ENCODE results near the gene SLC6A19.

SLC6A19 gene

GRCh38 chr5:1202798-1203185 is 1.4 kb downstream of the SLC6A19 start:
- Histone ChIP-seq H3K4me3 (ENCODE audit: low read length) (no peak overlapping the region), H3K36me3 (ENCODE audit: control insufficient read depth, insufficient read depth, low read length) (no peaks in the 10 kb centered on the region), H3K4me1 (ENCODE audit: control insufficient read depth, insufficient read depth, low read length) (peaks cover 23% of the 10 kb centered on the region), H3K9me3 (ENCODE audit: control insufficient read depth, low read length) (no peaks in the 10 kb centered on the region), H3K27me3 (ENCODE audit: control insufficient read depth, insufficient read depth, low read length) (peaks cover 24% of the 10 kb centered on the region), H3K9ac (ENCODE audit: low read length) (no peak overlapping the region)

- H3K4me3 ChIP-seq (ENCODE audit: low read length): no peak overlapping the region
- peaks cover 21% of the 10 kb centered on the region for H3K27me3 ChIP-seq (ENCODE audit: control insufficient read depth, insufficient read depth, low read length)
- H3K9ac ChIP-seq (ENCODE audit: low read length): no peak overlapping the region
- H3K36me3 ChIP-seq (ENCODE audit: control insufficient read depth, insufficient read depth, low read length): no peaks in the 10 kb centered on the region
- peaks cover 23% of the 10 kb centered on the region for H3K4me1 ChIP-seq (ENCODE audit: control insufficient read depth, insufficient read depth, low read length)
- H3K9me3 ChIP-seq (ENCODE audit: control insufficient read depth, low read length): no peaks in the 10 kb centered on the region
These were observed 2.0 kb downstream of the SLC6A19 start for GRCh38 chr5:1203311-1203967.

GRCh38 chr5:1203968-1204692 is 2.7 kb downstream of the SLC6A19 start:
- Histone ChIP-seq H3K9ac (ENCODE audit: low read length) (no peak overlapping the region), H3K27me3 (ENCODE audit: control insufficient read depth, insufficient read depth, low read length) (peaks cover 15% of the 10 kb centered on the region), H3K4me3 (ENCODE audit: low read length) (no peak overlapping the region), H3K4me1 (ENCODE audit: control insufficient read depth, insufficient read depth, low read length) (peaks cover 23% of the 10 kb centered on the region), H3K36me3 (ENCODE audit: control insufficient read depth, insufficient read depth, low read length) (no peaks in the 10 kb centered on the region), H3K9me3 (ENCODE audit: control insufficient read depth, low read length) (no peaks in the 10 kb centered on the region)

DNA sequence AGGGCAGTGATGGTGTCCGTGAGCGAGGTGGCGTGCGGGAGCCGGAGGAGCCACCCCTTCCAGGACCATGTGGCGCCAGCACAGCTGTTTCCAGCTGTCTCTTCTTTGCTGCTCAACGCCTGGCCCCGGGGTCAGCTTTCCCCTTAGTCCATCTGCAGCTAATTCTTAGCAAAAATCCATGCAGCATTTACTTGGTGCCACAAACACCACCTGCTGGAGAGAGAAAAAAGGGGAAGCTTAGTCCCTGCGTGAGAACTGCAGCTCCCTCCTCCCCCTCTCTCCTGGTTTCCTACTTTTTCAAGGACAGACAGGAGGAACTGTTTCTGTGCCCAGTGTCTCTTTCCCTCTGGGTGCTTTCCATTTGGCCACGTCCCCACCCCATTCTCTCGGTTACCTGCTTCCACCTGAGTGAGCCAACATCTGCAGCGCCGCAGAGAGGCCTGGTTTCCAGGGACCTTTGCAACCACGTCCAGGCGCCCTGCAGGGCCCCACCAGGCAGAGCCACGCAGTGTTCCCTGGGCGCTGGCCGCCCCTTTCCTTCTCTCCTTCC is 3.4 kb downstream of the SLC6A19 start:
- no peak overlapping the region for H3K9ac ChIP-seq (ENCODE audit: low read length)
- H3K9me3 ChIP-seq (ENCODE audit: control insufficient read depth, low read length): no peaks in the 10 kb centered on the region
- peaks cover 8% of the 10 kb centered on the region for H3K27me3 ChIP-seq (ENCODE audit: control insufficient read depth, insufficient read depth, low read length)
- no peak overlapping the region for H3K4me3 ChIP-seq (ENCODE audit: low read length)
- H3K36me3 ChIP-seq (ENCODE audit: control insufficient read depth, insufficient read depth, low read length): no peaks in the 10 kb centered on the region
- H3K4me1 ChIP-seq (ENCODE audit: control insufficient read depth, insufficient read depth, low read length): peaks cover 20% of the 10 kb centered on the region

DNA sequence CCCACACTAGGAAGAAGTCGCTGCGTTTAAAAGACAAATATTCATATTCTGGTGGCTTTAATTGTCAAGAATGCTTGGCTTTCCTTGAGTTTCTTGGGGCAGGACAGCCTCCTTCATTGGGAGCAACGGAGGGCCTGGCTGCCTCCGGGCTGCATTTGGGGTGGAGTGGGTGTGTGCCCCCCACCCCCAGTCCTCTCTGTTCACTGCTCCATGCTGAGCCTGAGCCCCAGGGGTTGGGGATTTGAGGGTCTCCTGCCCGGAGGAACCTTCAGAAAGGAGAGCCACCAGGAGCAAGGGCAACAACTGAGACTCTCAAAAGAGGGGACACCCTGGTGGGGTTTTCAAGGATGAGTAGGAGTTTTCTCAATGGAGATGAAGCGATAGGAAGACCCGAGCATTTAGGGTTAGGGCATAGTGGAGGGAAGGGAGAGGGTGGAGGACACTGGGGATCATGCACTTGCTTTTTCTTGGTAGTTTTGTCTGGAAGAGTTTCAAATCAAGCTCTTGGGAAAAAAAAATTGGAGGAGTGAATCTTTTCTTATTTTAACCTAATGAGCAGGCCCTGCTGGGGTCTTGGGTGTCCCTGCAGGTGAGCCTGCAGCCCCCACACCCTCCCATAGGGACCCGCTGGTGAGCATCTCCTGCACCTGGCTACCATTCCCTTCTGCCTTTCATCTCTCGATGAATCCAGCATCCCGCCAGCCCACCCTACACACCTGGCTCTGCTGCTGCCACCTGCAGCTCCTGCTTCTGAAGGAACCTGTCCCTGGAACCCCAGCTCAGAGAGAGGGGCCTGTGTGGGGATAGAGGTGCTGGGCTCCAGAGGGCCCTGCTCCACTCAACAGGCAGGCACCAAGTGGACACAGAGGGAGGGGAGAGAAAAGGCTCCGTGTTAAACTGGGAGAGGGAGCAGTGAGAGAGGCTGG is 4.1 kb downstream of the SLC6A19 start:
- no peak overlapping the region for H3K9ac ChIP-seq (ENCODE audit: low read length)
- peaks cover 4% of the 10 kb centered on the region for H3K27me3 ChIP-seq (ENCODE audit: control insufficient read depth, insufficient read depth, low read length)
- no peaks in the 10 kb centered on the region for H3K9me3 ChIP-seq (ENCODE audit: control insufficient read depth, low read length)
- no peak overlapping the region for H3K4me3 ChIP-seq (ENCODE audit: low read length)
- no peaks in the 10 kb centered on the region for H3K36me3 ChIP-seq (ENCODE audit: control insufficient read depth, insufficient read depth, low read length)
- peaks cover 13% of the 10 kb centered on the region for H3K4me1 ChIP-seq (ENCODE audit: control insufficient read depth, insufficient read depth, low read length)

GRCh38 chr5:1206521-1207412 is 5.4 kb downstream of the SLC6A19 start:
- H3K4me3 ChIP-seq (ENCODE audit: low read length): no peak overlapping the region
- peaks cover 4% of the 10 kb centered on the region for H3K27me3 ChIP-seq (ENCODE audit: control insufficient read depth, insufficient read depth, low read length)
- H3K4me1 ChIP-seq (ENCODE audit: control insufficient read depth, insufficient read depth, low read length): peaks cover 1% of the 10 kb centered on the region

DNA sequence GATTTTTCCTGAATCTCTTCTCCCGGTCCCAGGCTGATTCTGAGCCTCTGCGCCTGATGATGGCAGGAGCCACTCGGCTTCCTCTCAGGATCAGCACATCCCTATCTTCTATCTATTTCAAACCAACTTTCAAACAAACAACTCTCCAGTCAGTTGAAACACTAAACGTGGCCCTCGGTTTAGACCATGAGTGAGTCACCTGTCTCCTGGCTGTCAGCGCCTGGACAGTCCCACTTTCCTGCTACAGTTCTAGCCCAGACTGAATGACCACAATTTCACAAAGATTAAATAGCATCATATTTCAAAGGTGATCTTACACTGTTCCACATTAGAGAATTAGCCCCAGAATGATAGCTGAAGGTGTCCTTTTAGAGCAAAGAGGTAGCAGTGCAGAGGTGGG is 6.2 kb downstream of the SLC6A19 start:
- Histone ChIP-seq H3K4me3 (ENCODE audit: low read length) (no peak overlapping the region), H3K36me3 (ENCODE audit: control insufficient read depth, insufficient read depth, low read length) (no peaks in the 10 kb centered on the region), H3K9me3 (ENCODE audit: control insufficient read depth, low read length) (no peaks in the 10 kb centered on the region), H3K27me3 (ENCODE audit: control insufficient read depth, insufficient read depth, low read length) (peaks cover 4% of the 10 kb centered on the region), H3K4me1 (ENCODE audit: control insufficient read depth, insufficient read depth, low read length) (no peaks in the 10 kb centered on the region), H3K9ac (ENCODE audit: low read length) (no peak overlapping the region)

More at GRCh38 chr5:1206521-1207412, 5.4 kb downstream of the SLC6A19 start:
- H3K9ac ChIP-seq (ENCODE audit: low read length): no peak overlapping the region
- H3K9me3 ChIP-seq (ENCODE audit: control insufficient read depth, low read length): no peaks in the 10 kb centered on the region
- no peaks in the 10 kb centered on the region for H3K36me3 ChIP-seq (ENCODE audit: control insufficient read depth, insufficient read depth, low read length)

DNA sequence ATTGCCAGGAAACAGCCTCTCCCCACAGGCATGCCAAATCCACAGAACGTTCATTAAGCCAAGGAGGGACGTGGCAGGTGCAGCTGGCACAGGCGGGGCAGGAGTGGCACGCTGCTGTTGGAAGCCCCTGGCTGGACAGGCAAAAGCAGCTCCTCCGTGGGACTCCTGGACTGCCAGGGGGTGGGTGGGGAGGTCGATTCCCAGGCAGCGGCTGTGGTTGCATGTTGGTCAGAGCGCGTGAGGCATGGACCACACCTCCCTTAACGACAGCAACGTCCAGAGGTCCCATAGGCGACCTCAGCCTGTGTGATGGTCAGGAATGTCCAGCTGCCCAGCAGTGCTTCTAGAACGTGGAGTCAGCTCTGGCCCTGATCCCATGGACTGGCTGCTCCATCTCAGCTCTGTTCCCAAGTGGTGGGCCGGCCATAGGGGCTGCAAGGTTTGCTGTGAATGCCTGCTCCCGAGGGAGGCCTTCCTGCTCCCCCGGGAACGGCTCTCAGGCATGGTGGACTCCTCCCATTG is 6.9 kb downstream of the SLC6A19 start:
- Histone ChIP-seq H3K9ac (ENCODE audit: low read length) (no peak overlapping the region), H3K27me3 (ENCODE audit: control insufficient read depth, insufficient read depth, low read length) (peaks cover 4% of the 10 kb centered on the region), H3K9me3 (ENCODE audit: control insufficient read depth, low read length) (no peaks in the 10 kb centered on the region), H3K36me3 (ENCODE audit: control insufficient read depth, insufficient read depth, low read length) (no peaks in the 10 kb centered on the region), H3K4me1 (ENCODE audit: control insufficient read depth, insufficient read depth, low read length) (no peaks in the 10 kb centered on the region), H3K4me3 (ENCODE audit: low read length) (no peak overlapping the region)

GRCh38 chr5:1208743-1209488 is 7.5 kb downstream of the SLC6A19 start:
- Histone ChIP-seq H3K27me3 (ENCODE audit: control insufficient read depth, insufficient read depth, low read length) (peaks cover 4% of the 10 kb centered on the region), H3K4me3 (ENCODE audit: low read length) (no peak overlapping the region), H3K36me3 (ENCODE audit: control insufficient read depth, insufficient read depth, low read length) (no peaks in the 10 kb centered on the region)

GRCh38 chr5:1209489-1209852 is 8.1 kb downstream of the SLC6A19 start:
- H3K36me3 ChIP-seq (ENCODE audit: control insufficient read depth, insufficient read depth, low read length): no peaks in the 10 kb centered on the region
- peaks cover 4% of the 10 kb centered on the region for H3K27me3 ChIP-seq (ENCODE audit: control insufficient read depth, insufficient read depth, low read length)
- no peak overlapping the region for H3K9ac ChIP-seq (ENCODE audit: low read length)
- no peaks in the 10 kb centered on the region for H3K4me1 ChIP-seq (ENCODE audit: control insufficient read depth, insufficient read depth, low read length)
- H3K9me3 ChIP-seq (ENCODE audit: control insufficient read depth, low read length): no peaks in the 10 kb centered on the region
- no peak overlapping the region for H3K4me3 ChIP-seq (ENCODE audit: low read length)

More at GRCh38 chr5:1208743-1209488, 7.5 kb downstream of the SLC6A19 start:
- Histone ChIP-seq H3K9ac (ENCODE audit: low read length) (no peak overlapping the region), H3K9me3 (ENCODE audit: control insufficient read depth, low read length) (no peaks in the 10 kb centered on the region), H3K4me1 (ENCODE audit: control insufficient read depth, insufficient read depth, low read length) (no peaks in the 10 kb centered on the region)

All from mucosa of stomach (tissue), 1 donor.